Inferior parietal cortex (tissue), 1 donor: Measurements from ENCODE around the gene TXNDC2.

ENCODE experiments used
- DNase-seq: peaks from one replicate; pipeline ENCODE4 v3.0.0-alpha.2; 2016; ENCODE audit errors: extremely low spot score

TXNDC2 gene

DNA sequence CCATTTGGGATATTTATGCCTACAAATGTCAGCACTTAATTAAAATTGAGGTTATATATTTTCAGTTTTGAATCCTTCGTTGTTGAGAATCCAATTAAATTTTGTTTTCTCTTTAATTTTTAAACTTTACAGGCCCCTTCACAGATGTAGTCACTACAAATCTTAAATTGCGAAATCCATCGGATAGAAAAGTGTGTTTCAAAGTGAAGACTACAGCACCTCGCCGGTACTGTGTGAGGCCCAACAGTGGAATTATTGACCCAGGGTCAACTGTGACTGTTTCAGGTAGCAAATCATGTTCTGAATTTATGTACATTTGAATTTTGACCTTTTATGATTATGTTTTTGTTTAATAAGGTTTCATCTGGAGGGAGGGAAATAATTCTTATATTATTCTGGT is 45.9 kb downstream of the TXNDC2 start:
- DNase-seq = no peak

DNA sequence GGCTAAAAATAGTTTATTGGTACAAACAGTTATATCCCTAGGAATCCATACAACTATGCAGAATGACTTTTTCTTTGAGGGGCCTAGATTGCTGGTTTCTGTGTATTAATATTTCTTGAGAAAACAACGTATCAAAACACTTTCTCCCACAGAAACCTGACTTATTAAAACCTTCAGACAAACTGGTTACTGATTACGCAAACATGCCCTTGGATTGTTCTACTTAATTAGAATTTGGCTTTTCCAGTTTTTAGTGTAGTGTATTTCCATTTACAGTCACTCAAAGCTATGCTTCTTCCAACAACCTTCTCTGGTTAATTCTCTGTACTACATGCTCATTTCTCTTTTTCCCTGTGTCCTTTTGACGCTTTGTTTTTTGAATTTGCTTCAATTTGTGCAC is 48.1 kb downstream of the TXNDC2 start:
- DNase-seq = no peak

DNA sequence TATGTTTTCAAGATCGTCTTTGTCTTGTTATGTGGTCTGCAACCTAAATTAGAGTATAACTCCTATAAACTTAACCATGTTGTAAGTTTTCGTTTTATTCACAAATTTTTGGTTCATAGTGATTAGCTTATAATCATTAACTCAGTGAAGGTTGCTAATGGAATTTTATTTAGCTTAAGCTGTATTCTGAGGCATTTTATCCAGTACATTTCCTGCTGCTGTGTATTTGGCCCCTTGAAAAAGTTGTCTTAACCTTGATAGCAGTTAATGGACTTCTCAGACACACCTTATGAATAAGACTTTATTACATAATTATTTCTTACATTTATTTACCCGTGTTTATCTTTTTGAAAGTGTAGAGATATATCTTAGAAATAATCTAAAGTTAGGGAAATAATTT is 48.5 kb downstream of the TXNDC2 start:
- DNase-seq = no peak
